SK-N-SH (cell line): ENCODE results near the gene TNFAIP1. TPM values are rescaled to one million over a fixed set of nuclear protein-coding genes. Genes with fewer than 3 reads are reported as not detected.

Experiments used
- CTCF ChIA-PET: fragments of 300-600, 350-600 bp; formaldehyde crosslinking; extraction: SDS; loops from one replicate; lab custom pipeline; 2021; lab: Yijun Ruan, JAX
- POLR2A ChIA-PET: fragments of 350-600 bp; sonication (Branson Sonifier 250); formaldehyde crosslinking; extraction: SDS; loops from one replicate; lab custom pipeline; 2020; ENCODE audit warnings: antibody characterized with exemption, inconsistent platforms; lab: Yijun Ruan, JAX
- DNase-seq: peaks from one replicate; pipeline ENCODE4 v3.0.0; 2012
- H2AFZ ChIP-seq: fragments of 200-600 bp; sonication (generic); 2 replicates; pipeline ENCODE4 v1.8.1; 2016; ENCODE audit warnings: antibody characterized with exemption, mild to moderate bottlenecking, low read depth
- H3F3A ChIP-seq: fragments of 200-600 bp; sonication (generic); replicated peaks from 2 replicates; pipeline ENCODE3; 2016; ENCODE audit warnings: antibody characterized with exemption, mild to moderate bottlenecking; ENCODE audit not compliant: insufficient read depth
- H3K27ac ChIP-seq, 2 experiments: fragments of 200-500 bp in 1 of 2; fragments of 200-600 bp in 1 of 2; sonication (Bioruptor generic) in 1 of 2; sonication (generic), shearing (Covaris generic) in 1 of 2; 2 replicates each; pipeline versions ENCODE4 v1.5.1 to v1.6.1; 2014 to 2016; ENCODE audit warnings: low read depth in 2 of 2, inconsistent platforms in 1 of 2, low read length in 1 of 2, mild to moderate bottlenecking in 1 of 2, mixed read lengths in 1 of 2
- H3K27me3 ChIP-seq: fragments of 200-600 bp; sonication (generic), shearing (Covaris generic); 2 replicates; pipeline ENCODE4 v1.6.1; 2016; ENCODE audit warnings: mixed run types; ENCODE audit not compliant: insufficient read depth
- H3K36me3 ChIP-seq, 2 experiments: fragments of 200-500 bp in 1 of 2; fragments of 200-600 bp in 1 of 2; sonication (Bioruptor generic) in 1 of 2; sonication (generic) in 1 of 2; replicated peaks in 1 of 2; 2 replicates each; pipeline versions ENCODE3 to v1.5.1; 2014 to 2016; ENCODE audit warnings: low read length in 1 of 2, mild to moderate bottlenecking in 1 of 2; ENCODE audit not compliant: insufficient read depth in 2 of 2, control insufficient read depth in 1 of 2
- H3K4me1 ChIP-seq, 2 experiments: fragments of 200-500 bp in 1 of 2; fragments of 200-600 bp in 1 of 2; sonication (Bioruptor generic) in 1 of 2; sonication (generic), shearing (Covaris generic) in 1 of 2; 2 replicates each; pipeline versions ENCODE4 v1.5.1 to v1.6.1; 2014 to 2016; ENCODE audit warnings: low read depth in 1 of 2, low read length in 1 of 2, mixed run types in 1 of 2; ENCODE audit not compliant: insufficient read depth in 2 of 2, control insufficient read depth in 1 of 2
- H3K4me2 ChIP-seq: fragments of 200-600 bp; sonication (generic), shearing (Covaris generic); 2 replicates; pipeline ENCODE4 v1.6.1; 2017; ENCODE audit warnings: mixed run types
- H3K4me3 ChIP-seq, 2 experiments: fragments of 200-500 bp in 1 of 2; fragments of 200-600 bp in 1 of 2; sonication (Bioruptor generic) in 1 of 2; sonication (generic), shearing (Covaris generic) in 1 of 2; 2 replicates each; pipeline versions ENCODE4 v1.5.1 to v1.8.1; 2014 to 2016; ENCODE audit warnings: low read depth in 2 of 2, inconsistent platforms in 1 of 2, low read length in 1 of 2, mild to moderate bottlenecking in 1 of 2, mixed read lengths in 1 of 2, moderate library complexity in 1 of 2
- H3K79me2 ChIP-seq: fragments of 200-600 bp; sonication (generic); 2 replicates; pipeline ENCODE4 v1.8.1; 2017; ENCODE audit warnings: mild to moderate bottlenecking; ENCODE audit not compliant: insufficient read depth
- H3K9ac ChIP-seq: fragments of 200-600 bp; sonication (generic); 2 replicates; pipeline ENCODE4 v1.6.1; 2017; ENCODE audit warnings: mixed run types
- H3K9me2 ChIP-seq: fragments of 200-600 bp; sonication (generic); 2 replicates; pipeline ENCODE4 v1.6.1; 2017; ENCODE audit warnings: mixed run types
- H3K9me3 ChIP-seq: fragments of 200-600 bp; sonication (generic); 2 replicates; pipeline ENCODE4 v1.6.1; 2017; ENCODE audit warnings: mixed run types, mild to moderate bottlenecking, moderate library complexity
- H4K20me1 ChIP-seq: fragments of 200-600 bp; sonication (generic); 2 replicates; pipeline ENCODE4 v1.6.1; 2017; ENCODE audit warnings: mild to moderate bottlenecking, mixed run types; ENCODE audit not compliant: insufficient read depth
- CHD2 ChIP-seq: fragments of 150-350 bp; IDR thresholded peaks from 2 replicates; pipeline ENCODE4 v1.6.1; 2018; ENCODE audit warnings: low read length; ENCODE audit not compliant: partially characterized antibody
- CTCF ChIP-seq: fragments of 200-600 bp; sonication (generic); IDR thresholded peaks from 2 replicates; pipeline ENCODE4 v1.6.1; 2017; ENCODE audit warnings: antibody characterized with exemption, mild to moderate bottlenecking, moderate library complexity
- EZH2phosphoT487 ChIP-seq: fragments of 200-600 bp; sonication (generic); IDR thresholded peaks from 2 replicates; pipeline ENCODE4 v1.6.1; 2017; ENCODE audit warnings: low read depth, mixed run types, mild to moderate bottlenecking, antibody characterized with exemption, moderate library complexity, borderline replicate concordance
- GABPA ChIP-seq: IDR thresholded peaks from 2 replicates; pipeline ENCODE4 v1.4.0; 2012; ENCODE audit warnings: low read depth, mild to moderate bottlenecking
- MEF2A ChIP-seq: IDR thresholded peaks from 2 replicates; pipeline ENCODE4 v1.4.0; 2012; ENCODE audit warnings: low read depth, borderline replicate concordance
- PBX3 ChIP-seq: IDR thresholded peaks from 2 replicates; pipeline ENCODE4; 2012
- POLR2AphosphoS5 ChIP-seq: IDR thresholded peaks from 2 replicates; pipeline ENCODE4 v1.6.1; 2012; ENCODE audit warnings: low read depth, low read length
- RAD21 ChIP-seq: IDR thresholded peaks from 2 replicates; pipeline ENCODE4 v1.6.1; 2012; ENCODE audit warnings: mild to moderate bottlenecking, low read length
- RCOR1 ChIP-seq: fragments of 150-350 bp; IDR thresholded peaks from 2 replicates; pipeline ENCODE4 v1.6.1; 2017; ENCODE audit warnings: antibody characterized with exemption, low read length
- RFX5 ChIP-seq: IDR thresholded peaks from 2 replicates; pipeline ENCODE4 v1.6.1; 2012; ENCODE audit warnings: mild to moderate bottlenecking, improper control_type of control experiment, low read length
- SIN3A ChIP-seq: IDR thresholded peaks from 2 replicates; pipeline ENCODE4 v1.6.1; 2012; ENCODE audit warnings: low read depth, mild to moderate bottlenecking, low read length, moderate library complexity, borderline replicate concordance
- SMC3 ChIP-seq: IDR thresholded peaks from 2 replicates; pipeline ENCODE4 v1.6.1; 2012; ENCODE audit warnings: low read depth, low read length, improper control_type of control experiment
- TAF1 ChIP-seq: IDR thresholded peaks from 2 replicates; pipeline ENCODE4 v1.6.1; 2012; ENCODE audit warnings: low read depth, mild to moderate bottlenecking, low read length, moderate library complexity, borderline replicate concordance
- YY1 ChIP-seq: IDR thresholded peaks from 2 replicates; pipeline ENCODE4 v1.4.0; 2012; ENCODE audit warnings: low read depth, mild to moderate bottlenecking
- ZBTB33 ChIP-seq: IDR thresholded peaks from 2 replicates; pipeline ENCODE4 v1.4.0; 2012; ENCODE audit warnings: low read depth, borderline replicate concordance
- WGBS: methylation state at CpG from one replicate; pipeline ENCODE4 v1.1.6; 2017; ENCODE audit warnings: low lambda C conversion rate; 5-methylcytosine and 5-hydroxymethylcytosine counted together
- polyA plus RNA-seq, 3 experiments: library from polyadenylated mRNA; depleted of rRNA; stranded (reverse); fragments of >200 nt; gene quantifications; 2 replicates each; pipeline ENCODE4 v1.2.3, GENCODE V29; 2012
- TF ChIP-seq, protein P1 (sequence below): IDR thresholded peaks from 2 replicates; pipeline ENCODE4 v1.4.0; 2012; ENCODE audit warnings: low read depth

The TNFAIP1 gene
- polyA plus RNA-seq, 1 of the 3 experiments (the other 2 are of a cell fraction) = 52.0 TPM

- CTCF ChIA-PET = interaction anchor here (1.5 kb wide), 1 partner anchor 14 kb away, joined by 3 read pairs; no protein-coding TSS in a partner anchor
- peaks cover 65 to 72% of the 10 kb centered on the region in 2 experiments for H3K36me3 ChIP-seq
Observed at GRCh38 chr17:28342313-28342712, 6.8 kb downstream of the TNFAIP1 start.

DNA sequence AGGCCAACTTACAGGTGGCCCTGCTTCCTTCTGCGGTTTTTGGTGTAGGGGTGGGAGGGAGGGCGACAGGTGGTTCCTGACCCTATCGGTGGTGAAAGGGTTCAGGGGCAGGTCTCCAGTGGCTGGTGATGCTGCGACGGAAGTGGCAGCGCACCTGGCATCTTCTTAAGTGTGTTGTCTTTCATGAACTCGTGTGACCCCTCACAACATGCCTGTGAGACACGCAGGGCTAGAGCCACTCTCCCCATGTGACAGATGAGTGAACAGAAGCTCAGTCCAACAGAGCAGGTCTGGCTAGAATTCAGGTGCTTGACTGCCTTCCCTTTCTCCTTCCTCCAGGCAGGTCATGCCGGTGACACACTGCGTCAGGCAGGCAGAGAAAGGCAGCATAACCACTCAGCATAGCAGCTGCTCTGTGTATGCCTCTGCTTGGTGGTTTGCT is 8.0 kb downstream of the TNFAIP1 start:
- Histone ChIP-seq H3K27ac (no peak overlapping the region), H3K9me2 (no peaks in the 10 kb centered on the region), H3K9me3 (no peaks in the 10 kb centered on the region), H2AFZ (no peak overlapping the region), H3K4me2 (no peak overlapping the region), H3K27me3 (no peaks in the 10 kb centered on the region), H3K4me1 (peaks cover 9 to 23% of the 10 kb centered on the region in 2 experiments), H3K4me3 (no peak overlapping the region), H3K79me2 (peaks cover 35% of the 10 kb centered on the region), H4K20me1 (peaks cover 15% of the 10 kb centered on the region; the same call in 1 of the 2 replicates), H3K36me3 (peaks cover 69 to 78% of the 10 kb centered on the region in 2 experiments), H3F3A (peaks cover 42% of the 10 kb centered on the region), H3K9ac (no peak overlapping the region)
- DNase-seq = no peak
- 100% methylated on average over 6 of the region's 10 CpGs for WGBS
- TF ChIP-seq PBX3 = no peak
- no peak for TF ChIP-seq POLR2AphosphoS5
- no peak for TF ChIP-seq MEF2A
- TF ChIP-seq ZBTB33 = no peak
- TF ChIP-seq, protein P1, sequence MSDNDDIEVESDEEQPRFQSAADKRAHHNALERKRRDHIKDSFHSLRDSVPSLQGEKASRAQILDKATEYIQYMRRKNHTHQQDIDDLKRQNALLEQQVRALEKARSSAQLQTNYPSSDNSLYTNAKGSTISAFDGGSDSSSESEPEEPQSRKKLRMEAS = no peak
- TF ChIP-seq RFX5 = no peak
- ChIA-PET CTCF (interaction anchor here (0.6 to 1.5 kb wide), 2 partner anchors 13 to 322 kb away, joined by 3 read pairs; no protein-coding TSS in a partner anchor), POLR2A (no interaction called here)

More at GRCh38 chr17:28342313-28342712, 6.8 kb downstream of the TNFAIP1 start:
- Histone ChIP-seq H3K27me3 (no peaks in the 10 kb centered on the region), H3K27ac (no peak overlapping the region), H4K20me1 (peaks cover 25% of the 10 kb centered on the region; the same call in 1 of the 2 replicates)
- TF ChIP-seq SMC3 (no peak), TAF1 (no peak), CHD2 (no peak), RCOR1 (no peak), CTCF (no peak), GABPA (no peak), YY1 (no peak), EZH2phosphoT487 (no peak), SIN3A (no peak), RAD21 (no peak), PBX3 (no peak)
- TF ChIP-seq, protein P1 = no peak
- TF ChIP-seq, all 33 proteins: peak for 0
- no peak overlapping the region for H3K4me3 ChIP-seq
- H3K9me3 ChIP-seq = no peaks in the 10 kb centered on the region
- no peaks in the 10 kb centered on the region for H3K9me2 ChIP-seq
- no peak overlapping the region for H3K9ac ChIP-seq
- POLR2A ChIA-PET = no interaction called here
- H3K4me1 ChIP-seq = peaks cover 8 to 19% of the 10 kb centered on the region in 2 experiments
- peaks cover 47% of the 10 kb centered on the region for H3K79me2 ChIP-seq
- DNase-seq = no peak
- H3K4me2 ChIP-seq = no peak overlapping the region
- H3F3A ChIP-seq = peaks cover 42% of the 10 kb centered on the region
- no peak overlapping the region for H2AFZ ChIP-seq
- WGBS = over 99% methylated on average over 14 of the region's 14 CpGs
